ENCODE results near the gene SHANK3.
"Not testable (repeated sequence)": the region's sequence is repeated elsewhere in the genome, so short reads cannot be mapped to it uniquely, and the experiment has no call there.

The SHANK3 gene

GRCh38 chr22:50653256-50653655, 19.4 kb upstream of the SHANK3 start:
- no peak for DNase-seq (ENCODE audit: low read depth)

GRCh38 chr22:50654664-50655063, 18.0 kb upstream of the SHANK3 start:
- not testable (repeated sequence) for DNase-seq (ENCODE audit: low read depth)

- peak; percentile 30 for DNase-seq (ENCODE audit: low read depth)
Measured at GRCh38 chr22:50656122-50657070, 16.2 kb upstream of the SHANK3 start.

GRCh38 chr22:50657925-50658324, 14.7 kb upstream of the SHANK3 start:
- no peak for DNase-seq (ENCODE audit: low read depth)

GRCh38 chr22:50659711-50660110, 12.9 kb upstream of the SHANK3 start:
- DNase-seq (ENCODE audit: low read depth), result not testable (repeated sequence)

GRCh38 chr22:50660306-50660705, 12.3 kb upstream of the SHANK3 start:
- DNase-seq (ENCODE audit: low read depth), result no peak

- no peak for DNase-seq (ENCODE audit: low read depth)
Measured at GRCh38 chr22:50665212-50665611, 7.4 kb upstream of the SHANK3 start.

GRCh38 chr22:50665738-50666137, 6.9 kb upstream of the SHANK3 start:
- no peak for DNase-seq (ENCODE audit: low read depth)

- DNase-seq (ENCODE audit: low read depth), result no peak
Measured at GRCh38 chr22:50670513-50670912, 2.1 kb upstream of the SHANK3 start.

- no peak for DNase-seq (ENCODE audit: low read depth)
Measured at GRCh38 chr22:50670914-50671538, 1.6 kb upstream of the SHANK3 start.

- no peak for DNase-seq (ENCODE audit: low read depth)
Measured at GRCh38 chr22:50671641-50672040, 982 bp upstream of the SHANK3 start.

- no peak for DNase-seq (ENCODE audit: low read depth)
Measured at GRCh38 chr22:50672041-50672440, 582 bp upstream of the SHANK3 start.

GRCh38 chr22:50673231-50674129, 857 bp downstream of the SHANK3 start:
- DNase-seq (ENCODE audit: low read depth), result no peak

- DNase-seq (ENCODE audit: low read depth), result no peak
Measured at GRCh38 chr22:50674130-50674500, 1.5 kb downstream of the SHANK3 start.

- no peak for DNase-seq (ENCODE audit: low read depth)
Measured at GRCh38 chr22:50674606-50675552, 2.3 kb downstream of the SHANK3 start.

GRCh38 chr22:50675553-50676179, 3.0 kb downstream of the SHANK3 start:
- DNase-seq (ENCODE audit: low read depth), result no peak

- DNase-seq (ENCODE audit: low read depth), result no peak
Measured at GRCh38 chr22:50676180-50676636, 3.6 kb downstream of the SHANK3 start.

GRCh38 chr22:50676661-50677492, 4.3 kb downstream of the SHANK3 start:
- no peak for DNase-seq (ENCODE audit: low read depth)

- DNase-seq (ENCODE audit: low read depth), result no peak
Measured at GRCh38 chr22:50677493-50678217, 5.0 kb downstream of the SHANK3 start.
